ENCODE data around the gene POMP.

GRCh38 chr13:28618230-28618994 lies 40.5 kb upstream of the POMP start:
- TF ChIP-seq CTCF (IDR thresholded peaks at IDR 0.05), result no peak
- TF ChIP-seq EZH2 (IDR thresholded peaks at IDR 0.05), result no peak
